SK-N-SH (cell line): ENCODE data around the gene ALPK3. TPM values are rescaled to one million over a fixed set of nuclear protein-coding genes. Genes with fewer than 3 reads are reported as not detected.

ENCODE experiments used
- CTCF ChIA-PET: fragments of 300-600, 350-600 bp; formaldehyde crosslinking; extraction: SDS; loops from one replicate; lab custom pipeline; 2021; lab: Yijun Ruan, JAX
- POLR2A ChIA-PET: fragments of 350-600 bp; sonication (Branson Sonifier 250); formaldehyde crosslinking; extraction: SDS; loops from one replicate; lab custom pipeline; 2020; ENCODE audit warnings: antibody characterized with exemption, inconsistent platforms; lab: Yijun Ruan, JAX
- DNase-seq: peaks from one replicate; pipeline ENCODE4 v3.0.0; 2012
- H2AFZ ChIP-seq: fragments of 200-600 bp; sonication (generic); 2 replicates; pipeline ENCODE4 v1.8.1; 2016; ENCODE audit warnings: antibody characterized with exemption, mild to moderate bottlenecking, low read depth
- H3F3A ChIP-seq: fragments of 200-600 bp; sonication (generic); replicated peaks from 2 replicates; pipeline ENCODE3; 2016; ENCODE audit warnings: antibody characterized with exemption, mild to moderate bottlenecking; ENCODE audit not compliant: insufficient read depth
- H3K27ac ChIP-seq, 2 experiments: fragments of 200-500 bp in 1 of 2; fragments of 200-600 bp in 1 of 2; sonication (Bioruptor generic) in 1 of 2; sonication (generic), shearing (Covaris generic) in 1 of 2; 2 replicates each; pipeline versions ENCODE4 v1.5.1 to v1.6.1; 2014 to 2016; ENCODE audit warnings: low read depth in 2 of 2, inconsistent platforms in 1 of 2, low read length in 1 of 2, mild to moderate bottlenecking in 1 of 2, mixed read lengths in 1 of 2
- H3K27me3 ChIP-seq: fragments of 200-600 bp; sonication (generic), shearing (Covaris generic); 2 replicates; pipeline ENCODE4 v1.6.1; 2016; ENCODE audit warnings: mixed run types; ENCODE audit not compliant: insufficient read depth
- H3K36me3 ChIP-seq, 2 experiments: fragments of 200-500 bp in 1 of 2; fragments of 200-600 bp in 1 of 2; sonication (Bioruptor generic) in 1 of 2; sonication (generic) in 1 of 2; replicated peaks in 1 of 2; 2 replicates each; pipeline versions ENCODE3 to v1.5.1; 2014 to 2016; ENCODE audit warnings: low read length in 1 of 2, mild to moderate bottlenecking in 1 of 2; ENCODE audit not compliant: insufficient read depth in 2 of 2, control insufficient read depth in 1 of 2
- H3K4me1 ChIP-seq, 2 experiments: fragments of 200-500 bp in 1 of 2; fragments of 200-600 bp in 1 of 2; sonication (Bioruptor generic) in 1 of 2; sonication (generic), shearing (Covaris generic) in 1 of 2; 2 replicates each; pipeline versions ENCODE4 v1.5.1 to v1.6.1; 2014 to 2016; ENCODE audit warnings: low read depth in 1 of 2, low read length in 1 of 2, mixed run types in 1 of 2; ENCODE audit not compliant: insufficient read depth in 2 of 2, control insufficient read depth in 1 of 2
- H3K4me2 ChIP-seq: fragments of 200-600 bp; sonication (generic), shearing (Covaris generic); 2 replicates; pipeline ENCODE4 v1.6.1; 2017; ENCODE audit warnings: mixed run types
- H3K4me3 ChIP-seq, 2 experiments: fragments of 200-500 bp in 1 of 2; fragments of 200-600 bp in 1 of 2; sonication (Bioruptor generic) in 1 of 2; sonication (generic), shearing (Covaris generic) in 1 of 2; 2 replicates each; pipeline versions ENCODE4 v1.5.1 to v1.8.1; 2014 to 2016; ENCODE audit warnings: low read depth in 2 of 2, inconsistent platforms in 1 of 2, low read length in 1 of 2, mild to moderate bottlenecking in 1 of 2, mixed read lengths in 1 of 2, moderate library complexity in 1 of 2
- H3K79me2 ChIP-seq: fragments of 200-600 bp; sonication (generic); 2 replicates; pipeline ENCODE4 v1.8.1; 2017; ENCODE audit warnings: mild to moderate bottlenecking; ENCODE audit not compliant: insufficient read depth
- H3K9ac ChIP-seq: fragments of 200-600 bp; sonication (generic); 2 replicates; pipeline ENCODE4 v1.6.1; 2017; ENCODE audit warnings: mixed run types
- H3K9me2 ChIP-seq: fragments of 200-600 bp; sonication (generic); 2 replicates; pipeline ENCODE4 v1.6.1; 2017; ENCODE audit warnings: mixed run types
- H3K9me3 ChIP-seq: fragments of 200-600 bp; sonication (generic); 2 replicates; pipeline ENCODE4 v1.6.1; 2017; ENCODE audit warnings: mixed run types, mild to moderate bottlenecking, moderate library complexity
- H4K20me1 ChIP-seq: fragments of 200-600 bp; sonication (generic); 2 replicates; pipeline ENCODE4 v1.6.1; 2017; ENCODE audit warnings: mild to moderate bottlenecking, mixed run types; ENCODE audit not compliant: insufficient read depth
- CHD2 ChIP-seq: fragments of 150-350 bp; IDR thresholded peaks from 2 replicates; pipeline ENCODE4 v1.6.1; 2018; ENCODE audit warnings: low read length; ENCODE audit not compliant: partially characterized antibody
- FOSL2 ChIP-seq: IDR thresholded peaks from 2 replicates; pipeline ENCODE4 v1.4.0; 2012; ENCODE audit warnings: low read depth, mild to moderate bottlenecking, moderate library complexity, borderline replicate concordance
- FOXM1 ChIP-seq: IDR thresholded peaks from 2 replicates; pipeline ENCODE4 v1.4.0; 2012; ENCODE audit warnings: low read depth, mild to moderate bottlenecking
- GABPA ChIP-seq: IDR thresholded peaks from 2 replicates; pipeline ENCODE4 v1.4.0; 2012; ENCODE audit warnings: low read depth, mild to moderate bottlenecking
- MEF2A ChIP-seq: IDR thresholded peaks from 2 replicates; pipeline ENCODE4 v1.4.0; 2012; ENCODE audit warnings: low read depth, borderline replicate concordance
- POLR2AphosphoS5 ChIP-seq: IDR thresholded peaks from 2 replicates; pipeline ENCODE4 v1.6.1; 2012; ENCODE audit warnings: low read depth, low read length
- SIN3A ChIP-seq: IDR thresholded peaks from 2 replicates; pipeline ENCODE4 v1.6.1; 2012; ENCODE audit warnings: low read depth, mild to moderate bottlenecking, low read length, moderate library complexity, borderline replicate concordance
- SMC3 ChIP-seq: IDR thresholded peaks from 2 replicates; pipeline ENCODE4 v1.6.1; 2012; ENCODE audit warnings: low read depth, low read length, improper control_type of control experiment
- TAF1 ChIP-seq: IDR thresholded peaks from 2 replicates; pipeline ENCODE4 v1.6.1; 2012; ENCODE audit warnings: low read depth, mild to moderate bottlenecking, low read length, moderate library complexity, borderline replicate concordance
- TEAD4 ChIP-seq: IDR thresholded peaks from 2 replicates; pipeline ENCODE4 v1.4.0; 2012; ENCODE audit warnings: mild to moderate bottlenecking, borderline replicate concordance; ENCODE audit not compliant: insufficient read depth
- USF1 ChIP-seq: IDR thresholded peaks from 2 replicates; pipeline ENCODE4 v1.4.0; 2012; ENCODE audit warnings: low read depth, borderline replicate concordance
- USF2 ChIP-seq: fragments of 150-350 bp; IDR thresholded peaks from 2 replicates; pipeline ENCODE4 v1.6.1; 2017; ENCODE audit warnings: antibody characterized with exemption, low read length, low read depth, borderline replicate concordance
- YY1 ChIP-seq: IDR thresholded peaks from 2 replicates; pipeline ENCODE4 v1.4.0; 2012; ENCODE audit warnings: low read depth, mild to moderate bottlenecking
- WGBS: methylation state at CpG from one replicate; pipeline ENCODE4 v1.1.6; 2017; ENCODE audit warnings: low lambda C conversion rate; 5-methylcytosine and 5-hydroxymethylcytosine counted together
- polyA plus RNA-seq, 3 experiments: library from polyadenylated mRNA; depleted of rRNA; stranded (reverse); fragments of >200 nt; gene quantifications; 2 replicates each; pipeline ENCODE4 v1.2.3, GENCODE V29; 2012

ALPK3 gene
- polyA plus RNA-seq, 1 of the 3 experiments (the other 2 are of a cell fraction), result 0.16 TPM

GRCh38 chr15:84810073-84810840 lies 6.9 kb upstream of the ALPK3 start:
- no peak overlapping the region for H2AFZ ChIP-seq
- no peak overlapping the region for H3K9ac ChIP-seq
- no peak for DNase-seq
- no peaks in the 10 kb centered on the region for H4K20me1 ChIP-seq
- TF ChIP-seq FOSL2 (no peak), USF2 (no peak), TEAD4 (no peak), CHD2 (no peak), MEF2A (no peak), FOXM1 (no peak), YY1 (no peak), SIN3A (no peak), USF1 (no peak), TAF1 (no peak), SMC3 (no peak)
- H3K4me1 ChIP-seq, result peaks cover 0 to 2% of the 10 kb centered on the region in 2 experiments; a peak in 2 of 4 replicates
- H3K4me2 ChIP-seq, result no peak overlapping the region
- no peaks in the 10 kb centered on the region for H3K9me3 ChIP-seq
- H3K27ac ChIP-seq, result no peak overlapping the region
- WGBS, result 95% methylated on average over 6 of the region's 7 CpGs
- no peaks in the 10 kb centered on the region for H3K9me2 ChIP-seq
- H3K36me3 ChIP-seq, result peaks cover 6 to 9% of the 10 kb centered on the region in 2 experiments
- H3K79me2 ChIP-seq, result no peaks in the 10 kb centered on the region
- no peaks in the 10 kb centered on the region for H3F3A ChIP-seq
- no peaks in the 10 kb centered on the region for H3K27me3 ChIP-seq
- CTCF ChIA-PET, result interaction anchor here (0.7 to 1.6 kb wide), 5 partner anchors 8 to 118 kb away, joined by 3 to 4 read pairs (median 3); no protein-coding TSS in a partner anchor
- no peak overlapping the region for H3K4me3 ChIP-seq
- POLR2A ChIA-PET, result no interaction called here

GRCh38 chr15:84811151-84811550 lies 6.0 kb upstream of the ALPK3 start:
- Histone ChIP-seq H3K4me2 (no peak overlapping the region), H3K9me3 (no peaks in the 10 kb centered on the region), H3K9me2 (no peaks in the 10 kb centered on the region), H3K36me3 (peaks cover 3 to 5% of the 10 kb centered on the region in 2 experiments), H3K27ac (no peak overlapping the region), H3F3A (no peaks in the 10 kb centered on the region), H3K27me3 (no peaks in the 10 kb centered on the region), H3K4me3 (no peak overlapping the region), H3K79me2 (no peaks in the 10 kb centered on the region), H2AFZ (no peak overlapping the region), H3K9ac (no peak overlapping the region), H4K20me1 (no peaks in the 10 kb centered on the region), H3K4me1 (peaks cover 0 to under 1% of the 10 kb centered on the region in 2 experiments; a peak in 1 of 4 replicates)
- DNase-seq, result no peak
- ChIA-PET POLR2A (no interaction called here), CTCF (interaction anchor here (0.9 to 1.4 kb wide), 3 partner anchors 11 to 117 kb away, joined by 3 to 4 read pairs (median 3); no protein-coding TSS in a partner anchor)
- no peak for TF ChIP-seq GABPA
- TF ChIP-seq POLR2AphosphoS5, result no peak
- WGBS, result 92% methylated on average over 4 of the region's 4 CpGs
